Measurements from ENCODE around the gene STX11.

Gene STX11

GRCh38 chr6:144214622-144215401, 64.5 kb downstream of the STX11 start:
- no peak for DNase-seq (ENCODE audit: low read depth in 2 of 2, low spot score in 1 of 2)

DNA sequence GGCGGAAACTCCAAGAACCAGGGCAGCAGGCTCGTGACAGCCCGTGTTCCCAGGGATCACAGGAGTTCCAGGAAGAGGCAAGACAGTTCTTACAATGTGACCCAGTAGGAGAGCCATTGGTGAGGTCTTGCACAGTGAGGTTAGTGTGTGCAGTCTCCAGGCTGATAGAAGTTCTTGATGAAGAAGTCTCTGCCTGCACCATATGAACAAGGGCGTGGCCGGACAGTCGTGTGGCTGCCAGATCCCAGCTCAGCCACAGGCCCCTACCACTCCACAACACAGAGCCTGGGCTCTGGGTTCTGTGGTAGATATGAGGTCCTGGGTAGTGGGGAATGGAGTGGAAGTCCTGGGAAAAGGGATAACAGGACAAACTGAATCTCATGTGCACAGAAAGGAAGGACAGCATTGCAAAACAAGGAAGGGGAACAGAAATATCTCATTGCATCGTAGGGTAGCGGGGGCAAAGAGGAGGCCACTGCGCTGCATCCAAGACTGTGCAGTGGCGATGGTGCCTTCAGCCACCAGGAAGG, 65.2 kb downstream of the STX11 start:
- no peak for DNase-seq (ENCODE audit: low read depth in 2 of 2, low spot score in 1 of 2)

- DNase-seq (ENCODE audit: low read depth in 2 of 2, low spot score in 1 of 2): peak; percentile 80 to 86
Observed at GRCh38 chr6:144215932-144216667, 65.8 kb downstream of the STX11 start.

- DNase-seq (ENCODE audit: low read depth in 2 of 2, low spot score in 1 of 2): peak in 1 of 2 donors; percentile 28
Observed at GRCh38 chr6:144216668-144217218, 66.4 kb downstream of the STX11 start.

DNA sequence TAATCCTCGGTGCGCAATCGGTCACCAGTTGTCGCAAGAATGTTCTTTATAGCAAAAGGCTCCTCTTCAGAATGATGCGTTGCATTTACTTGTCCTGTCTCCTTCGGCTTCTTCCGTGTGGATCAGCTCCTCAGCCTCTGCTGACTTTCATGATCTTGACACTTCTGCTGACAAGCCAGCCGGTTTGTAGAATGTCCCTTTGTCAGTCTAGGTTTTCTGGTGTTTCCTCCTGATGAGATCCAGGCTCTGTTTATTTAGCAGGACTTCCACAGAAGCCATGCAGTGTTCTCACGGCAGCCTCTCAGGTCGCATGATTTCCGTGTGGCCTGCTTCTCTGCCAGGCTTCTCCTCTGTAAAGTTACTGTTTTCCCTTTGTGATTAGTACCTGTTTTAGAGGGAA, 66.9 kb downstream of the STX11 start:
- no peak for DNase-seq (ENCODE audit: low read depth in 2 of 2, low spot score in 1 of 2)

GRCh38 chr6:144217797-144218196, 67.5 kb downstream of the STX11 start:
- DNase-seq (ENCODE audit: low read depth in 2 of 2, low spot score in 1 of 2): no peak

DNA sequence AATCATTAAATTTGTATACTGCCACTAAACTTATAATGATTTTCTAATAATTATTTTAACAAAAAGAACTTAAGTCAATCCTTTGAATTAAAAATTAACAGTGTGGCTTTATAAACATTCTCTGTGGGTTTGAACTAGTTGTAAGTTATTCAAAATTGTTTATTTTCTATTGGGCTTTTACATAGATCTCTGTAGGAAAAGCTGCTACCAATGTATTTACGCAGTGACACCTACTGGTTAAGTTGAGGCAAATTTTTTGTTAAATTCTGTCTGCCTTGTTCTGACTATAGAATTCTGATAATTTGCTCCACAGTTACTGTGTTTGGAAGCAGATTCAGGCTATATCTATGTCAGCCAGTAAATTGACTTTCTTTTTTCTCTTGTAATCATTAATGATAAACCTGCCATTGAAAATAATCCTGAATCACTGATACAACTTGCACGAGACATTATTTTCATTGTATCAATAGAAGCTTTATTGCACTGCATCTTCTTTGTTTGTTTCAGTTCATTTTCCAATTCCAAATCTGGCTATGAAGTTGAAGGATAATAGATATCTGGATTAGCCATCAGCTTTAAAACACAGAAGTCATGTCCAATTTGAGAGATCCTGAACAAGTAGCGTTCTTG, 68.9 kb downstream of the STX11 start:
- no peak for DNase-seq (ENCODE audit: low read depth in 2 of 2, low spot score in 1 of 2)

GRCh38 chr6:144220031-144220790, 69.9 kb downstream of the STX11 start:
- no peak for DNase-seq (ENCODE audit: low read depth in 2 of 2, low spot score in 1 of 2)

GRCh38 chr6:144223686-144224085, 73.4 kb downstream of the STX11 start:
- no peak for DNase-seq (ENCODE audit: low read depth in 2 of 2, low spot score in 1 of 2)

- DNase-seq (ENCODE audit: low read depth in 2 of 2, low spot score in 1 of 2): no peak
Observed at GRCh38 chr6:144231721-144232120, 81.4 kb downstream of the STX11 start.

- DNase-seq (ENCODE audit: low read depth in 2 of 2, low spot score in 1 of 2): no peak
Observed at GRCh38 chr6:144232176-144232831, 82.0 kb downstream of the STX11 start.

DNA sequence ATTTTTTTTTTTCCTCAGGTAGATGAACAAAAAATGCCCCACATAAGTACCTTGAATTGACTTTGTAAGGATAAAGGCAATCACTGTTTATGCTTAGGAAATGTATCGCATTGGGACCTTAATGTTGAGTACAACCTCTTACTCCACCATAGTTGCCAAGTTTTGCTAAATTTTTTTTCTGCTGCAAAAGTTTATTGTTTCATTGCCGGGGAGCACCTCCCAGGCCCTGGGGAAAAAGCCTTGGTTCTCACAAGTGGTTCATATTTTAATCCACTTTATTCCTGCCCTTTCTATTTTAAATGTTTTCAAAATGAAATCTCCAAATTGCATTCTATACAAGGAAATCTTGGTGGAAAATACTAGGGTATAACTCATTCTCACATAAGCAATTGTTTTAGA, 82.5 kb downstream of the STX11 start:
- DNase-seq (ENCODE audit: low read depth in 2 of 2, low spot score in 1 of 2): no peak

DNA sequence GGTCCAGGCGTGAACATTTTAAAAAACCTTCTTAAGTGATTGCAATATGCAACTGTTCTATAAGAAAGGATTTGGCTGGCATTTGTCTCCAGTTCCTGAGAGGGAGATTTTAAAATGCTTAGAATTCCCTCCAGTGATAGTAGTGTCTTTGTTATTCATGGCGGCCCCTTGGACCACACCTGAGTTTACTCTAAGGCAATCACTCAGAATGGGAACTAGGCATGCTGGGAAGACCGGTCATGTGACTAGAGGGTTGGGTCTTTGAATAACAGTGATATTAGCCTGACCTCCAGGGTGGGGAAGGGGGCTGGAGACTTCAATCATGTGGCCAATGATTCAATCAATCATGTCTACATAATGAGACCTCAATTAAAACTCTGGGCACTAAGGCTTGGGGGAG, 84.1 kb downstream of the STX11 start:
- no peak for DNase-seq (ENCODE audit: low read depth in 2 of 2, low spot score in 1 of 2)

DNA sequence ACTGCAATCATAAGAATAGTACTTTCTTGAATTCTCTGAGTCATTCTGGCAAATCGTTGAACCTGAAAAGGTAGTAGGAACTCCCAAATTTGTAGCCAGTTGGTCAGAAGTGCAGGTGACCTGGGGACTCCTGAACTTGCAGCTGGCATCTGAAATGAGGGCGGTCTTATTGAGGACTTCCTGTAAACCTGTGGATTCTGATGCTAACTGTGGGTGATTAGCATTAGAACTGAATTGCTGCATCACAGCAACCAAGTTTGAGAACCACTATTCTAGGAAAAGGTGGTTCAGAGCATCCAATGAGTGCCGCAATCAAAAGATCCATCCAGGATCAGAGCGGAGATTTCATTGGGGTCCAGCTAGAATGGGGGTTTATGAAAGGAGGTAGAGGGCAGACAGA, 84.6 kb downstream of the STX11 start:
- no peak for DNase-seq (ENCODE audit: low read depth in 2 of 2, low spot score in 1 of 2)

All from stimulated activated CD8-positive, alpha-beta memory T cell treated with anti-CD3 and anti-CD28 coated beads, Interleukin-4, amount 100 ng/mL, for 1 hour (primary cell).